ENCODE measurements around the gene RRP7A.
"Not testable (repeated sequence)": the region's sequence is repeated elsewhere in the genome, so short reads cannot be mapped to it uniquely, and the experiment has no call there.

GRCh38 chr22:42539236-42539771 is 19.7 kb upstream of the RRP7A start:
- TF ChIP-seq POLR2A (IDR thresholded peaks at IDR 0.05), result not testable (repeated sequence)
- TF ChIP-seq, protein P1, sequence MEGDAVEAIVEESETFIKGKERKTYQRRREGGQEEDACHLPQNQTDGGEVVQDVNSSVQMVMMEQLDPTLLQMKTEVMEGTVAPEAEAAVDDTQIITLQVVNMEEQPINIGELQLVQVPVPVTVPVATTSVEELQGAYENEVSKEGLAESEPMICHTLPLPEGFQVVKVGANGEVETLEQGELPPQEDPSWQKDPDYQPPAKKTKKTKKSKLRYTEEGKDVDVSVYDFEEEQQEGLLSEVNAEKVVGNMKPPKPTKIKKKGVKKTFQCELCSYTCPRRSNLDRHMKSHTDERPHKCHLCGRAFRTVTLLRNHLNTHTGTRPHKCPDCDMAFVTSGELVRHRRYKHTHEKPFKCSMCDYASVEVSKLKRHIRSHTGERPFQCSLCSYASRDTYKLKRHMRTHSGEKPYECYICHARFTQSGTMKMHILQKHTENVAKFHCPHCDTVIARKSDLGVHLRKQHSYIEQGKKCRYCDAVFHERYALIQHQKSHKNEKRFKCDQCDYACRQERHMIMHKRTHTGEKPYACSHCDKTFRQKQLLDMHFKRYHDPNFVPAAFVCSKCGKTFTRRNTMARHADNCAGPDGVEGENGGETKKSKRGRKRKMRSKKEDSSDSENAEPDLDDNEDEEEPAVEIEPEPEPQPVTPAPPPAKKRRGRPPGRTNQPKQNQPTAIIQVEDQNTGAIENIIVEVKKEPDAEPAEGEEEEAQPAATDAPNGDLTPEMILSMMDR (IDR thresholded peaks at IDR 0.05), result not testable (repeated sequence)
